HL-60 (cell line): ENCODE data around the gene PGS1.

Source experiments
- CTCF ChIP-seq: IDR thresholded peaks from one replicate; pipeline ENCODE4 v1.5.1; 2011; ENCODE audit warnings: low read length, control low read depth, inconsistent platforms; ENCODE audit not compliant: insufficient read depth
- GABPA ChIP-seq: IDR thresholded peaks from 2 replicates; pipeline ENCODE4 v1.6.1; 2012; ENCODE audit warnings: low read depth
- POLR2AphosphoS5 ChIP-seq: IDR thresholded peaks from 2 replicates; pipeline ENCODE4 v1.6.1; 2012; ENCODE audit warnings: low read depth
- REST ChIP-seq: IDR thresholded peaks from 2 replicates; pipeline ENCODE4 v1.6.1; 2012; ENCODE audit warnings: low read depth; ENCODE audit not compliant: insufficient replicate concordance
- SPI1 ChIP-seq: IDR thresholded peaks from 2 replicates; pipeline ENCODE4 v1.6.1; 2012; ENCODE audit warnings: low read depth, mild to moderate bottlenecking, borderline replicate concordance

DNA sequence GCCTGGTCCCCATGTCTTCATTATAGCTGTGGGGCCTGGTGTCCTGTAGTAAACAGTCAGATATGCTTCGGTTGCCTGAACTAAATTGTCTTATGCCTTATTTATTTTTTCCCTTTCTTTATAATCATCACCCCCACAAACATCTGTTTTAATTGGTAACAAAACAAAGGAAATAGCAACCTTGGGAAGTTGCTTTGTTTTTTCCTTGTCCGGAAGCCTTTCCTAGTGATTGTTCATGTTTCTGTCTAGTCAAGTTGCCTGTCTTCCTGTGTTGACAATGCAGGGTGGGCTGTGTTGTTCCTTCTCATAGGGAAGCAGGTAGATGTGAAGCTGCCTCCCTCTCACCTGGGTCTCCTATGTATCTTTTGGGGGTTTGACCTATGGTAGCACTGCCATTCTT, 16.7 kb downstream of the PGS1 start:
- no peak for TF ChIP-seq CTCF
- no peak for TF ChIP-seq REST
- TF ChIP-seq POLR2AphosphoS5 = no peak
- no peak for TF ChIP-seq SPI1
- TF ChIP-seq GABPA = no peak
